Stimulated activated CD4-positive, alpha-beta T cell treated with anti-CD3 and anti-CD28 coated beads, TNF-alpha, amount 100 ng/mL, for 48 hours (primary cell): ENCODE measurements around the gene SVEP1.
"Not testable (repeated sequence)": the region's sequence is repeated elsewhere in the genome, so short reads cannot be mapped to it uniquely, and the experiment has no call there.

ENCODE experiments used
- DNase-seq, 3 donors: peaks; one replicate each; pipeline ENCODE4 v3.0.0-alpha.2; 2020; ENCODE audit warnings: low read depth in 3 of 3

Gene SVEP1

GRCh38 chr9:110579034-110579861 lies at the start of gene SVEP1:
TSS of gene SVEP1 (minus strand) at chr9:110579741. CDS start at chr9:110579543, 198 bp downstream.
- peak in 1 of 3 donors; percentile 2 for DNase-seq

- DNase-seq = peak in 2 of 3 donors; percentile 9 to 13
Observed at GRCh38 chr9:110626101-110626829, 46.7 kb upstream of the SVEP1 start.

DNA sequence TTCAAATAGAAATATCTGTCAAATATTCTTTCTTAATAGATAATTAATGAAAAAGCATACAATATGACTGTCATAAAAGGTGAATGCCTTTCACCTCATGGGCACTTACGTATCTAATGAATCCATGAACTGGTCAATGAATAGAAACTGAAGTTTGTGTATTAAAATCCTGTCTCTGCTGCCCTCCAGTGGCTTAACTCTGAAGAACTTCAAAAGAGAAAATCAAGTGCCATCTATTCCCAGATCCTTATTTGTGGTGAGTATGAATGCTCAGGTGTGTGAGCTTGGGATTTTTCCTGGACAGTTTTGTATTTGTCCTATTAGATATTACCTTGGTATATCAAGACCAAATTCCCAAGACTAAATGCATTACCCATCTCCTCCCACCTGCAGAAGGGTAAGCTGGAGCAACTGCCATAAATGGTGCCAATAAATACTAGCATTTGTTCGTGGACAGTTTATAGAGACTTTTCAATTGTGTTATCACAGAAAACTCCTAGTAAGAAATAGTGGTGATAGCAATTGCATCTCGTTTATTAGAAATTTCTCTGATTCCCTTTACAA lies 44.0 kb upstream of the SVEP1 start:
- DNase-seq = no peak

DNA sequence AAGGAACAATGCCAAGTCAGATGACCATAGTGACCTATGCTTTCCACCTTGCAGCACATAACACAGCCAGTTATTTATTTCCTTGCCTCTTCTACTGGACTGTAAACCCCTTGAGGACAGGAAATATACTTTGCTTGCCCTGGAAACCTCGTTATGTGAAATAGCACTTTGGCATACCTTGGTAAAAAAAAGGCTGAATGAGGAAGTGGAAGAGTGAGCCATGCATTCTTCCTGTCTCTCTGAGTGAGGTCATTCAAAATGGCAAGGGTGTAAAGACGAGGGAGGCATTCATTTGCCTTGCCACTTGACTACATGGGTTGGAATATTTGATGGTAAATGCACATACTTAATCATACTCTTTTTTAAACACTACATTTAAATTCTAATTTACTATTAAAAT lies 42.8 kb upstream of the SVEP1 start:
- DNase-seq = no peak

DNA sequence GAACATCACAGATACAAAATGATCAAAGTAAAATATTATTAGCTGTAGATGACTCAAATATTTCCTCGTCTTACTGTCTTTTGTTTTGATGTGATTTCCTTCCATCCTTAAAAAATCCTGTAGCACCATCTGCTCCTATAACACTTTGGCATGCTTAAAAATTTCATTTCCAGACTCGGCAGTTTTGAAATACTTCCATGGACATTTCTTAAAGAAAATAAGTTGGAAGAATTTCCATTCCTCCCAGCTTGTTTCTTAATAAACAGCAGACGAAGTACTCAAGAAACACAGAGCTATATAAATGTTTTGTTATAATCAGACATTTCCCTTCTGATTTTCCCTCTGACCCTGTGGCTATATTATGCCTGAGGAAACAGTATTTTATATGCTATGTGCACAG lies 41.2 kb upstream of the SVEP1 start:
- DNase-seq = no peak

DNA sequence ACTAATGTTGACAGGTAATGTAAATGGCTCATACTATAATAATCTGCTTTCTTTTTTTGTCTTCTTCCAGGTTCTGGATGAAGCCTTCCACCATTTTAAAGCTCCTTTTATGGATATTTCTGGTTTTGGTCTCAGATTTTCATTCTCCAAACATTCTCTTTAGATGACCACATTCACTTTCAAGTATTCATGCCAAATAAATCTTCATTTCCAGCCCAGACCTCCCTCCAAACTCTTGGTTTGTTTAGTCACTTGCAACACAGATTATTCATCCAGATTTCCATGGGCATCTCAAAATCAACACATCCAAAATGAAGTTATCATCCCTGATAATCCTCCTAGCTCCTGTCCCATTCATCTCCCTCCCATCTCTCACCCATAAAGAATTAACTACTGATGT lies 40.3 kb upstream of the SVEP1 start:
- DNase-seq = no peak

DNA sequence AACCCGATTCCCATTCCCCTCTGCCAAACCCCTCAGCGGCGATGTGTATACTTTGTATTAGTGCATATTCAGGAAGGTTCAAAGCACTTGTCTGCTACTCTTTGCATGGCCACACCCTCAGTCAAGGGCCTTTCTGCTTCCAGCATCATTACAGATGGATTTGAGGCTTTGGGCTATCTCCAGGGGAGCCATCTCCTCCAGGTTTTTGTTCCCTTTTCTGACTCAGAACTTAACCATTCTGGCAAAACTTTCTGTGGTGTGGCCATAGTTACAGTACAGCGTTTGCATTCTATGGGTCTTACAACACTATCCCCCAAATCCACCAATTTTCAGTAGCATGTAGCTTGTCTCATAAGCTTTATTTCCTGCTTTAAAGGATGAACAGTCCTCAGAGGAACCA lies 36.0 kb upstream of the SVEP1 start:
- DNase-seq = no peak

GRCh38 chr9:110614576-110614975 lies 35.0 kb upstream of the SVEP1 start:
- DNase-seq = not testable (repeated sequence)

GRCh38 chr9:110606179-110606790 lies 26.7 kb upstream of the SVEP1 start:
- no peak for DNase-seq

DNA sequence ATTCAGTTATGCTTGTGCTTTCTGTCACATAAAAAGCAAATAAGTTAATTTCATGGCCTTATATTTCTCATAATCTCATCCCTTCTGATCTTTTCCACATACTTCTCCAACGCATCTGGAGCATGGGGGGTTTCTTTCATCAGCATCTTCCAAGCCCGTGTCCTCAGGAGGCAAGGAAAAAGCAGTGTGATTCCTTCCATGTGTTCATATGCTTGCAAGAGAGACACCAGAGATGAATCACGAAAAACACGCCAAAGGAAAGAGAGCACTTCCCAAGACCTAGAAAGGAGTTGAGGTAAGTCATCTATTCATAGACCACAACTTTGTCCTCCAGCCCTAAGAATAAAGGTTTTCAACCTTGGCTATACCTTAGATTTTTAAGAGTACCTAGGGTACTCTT lies 26.0 kb upstream of the SVEP1 start:
- no peak for DNase-seq

DNA sequence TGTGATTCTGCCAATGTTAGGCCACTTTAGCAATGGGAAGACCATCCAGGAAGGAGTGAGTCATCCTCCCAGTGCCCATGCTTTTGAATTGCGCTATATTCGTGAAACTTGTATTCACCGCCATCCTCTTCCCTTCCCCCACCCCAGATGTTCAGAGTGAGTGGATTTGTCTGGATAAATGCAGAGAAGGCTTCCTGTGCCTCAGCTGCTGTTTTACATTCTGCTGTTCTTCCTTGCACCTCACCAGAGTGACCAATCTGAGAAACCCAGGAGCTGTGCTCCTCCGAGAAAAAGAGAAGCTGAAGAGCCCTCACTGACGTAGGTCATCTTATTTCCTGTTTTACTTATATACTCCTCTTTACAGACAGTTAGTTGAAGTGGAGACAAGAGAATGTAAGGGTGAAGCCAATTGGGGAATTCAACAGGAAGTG lies 24.6 kb upstream of the SVEP1 start:
- no peak for DNase-seq

- DNase-seq = no peak
Observed at GRCh38 chr9:110602281-110602680, 22.7 kb upstream of the SVEP1 start.

GRCh38 chr9:110601098-110601497 lies 21.6 kb upstream of the SVEP1 start:
- DNase-seq = no peak

GRCh38 chr9:110599468-110599867 lies 19.9 kb upstream of the SVEP1 start:
- no peak for DNase-seq

DNA sequence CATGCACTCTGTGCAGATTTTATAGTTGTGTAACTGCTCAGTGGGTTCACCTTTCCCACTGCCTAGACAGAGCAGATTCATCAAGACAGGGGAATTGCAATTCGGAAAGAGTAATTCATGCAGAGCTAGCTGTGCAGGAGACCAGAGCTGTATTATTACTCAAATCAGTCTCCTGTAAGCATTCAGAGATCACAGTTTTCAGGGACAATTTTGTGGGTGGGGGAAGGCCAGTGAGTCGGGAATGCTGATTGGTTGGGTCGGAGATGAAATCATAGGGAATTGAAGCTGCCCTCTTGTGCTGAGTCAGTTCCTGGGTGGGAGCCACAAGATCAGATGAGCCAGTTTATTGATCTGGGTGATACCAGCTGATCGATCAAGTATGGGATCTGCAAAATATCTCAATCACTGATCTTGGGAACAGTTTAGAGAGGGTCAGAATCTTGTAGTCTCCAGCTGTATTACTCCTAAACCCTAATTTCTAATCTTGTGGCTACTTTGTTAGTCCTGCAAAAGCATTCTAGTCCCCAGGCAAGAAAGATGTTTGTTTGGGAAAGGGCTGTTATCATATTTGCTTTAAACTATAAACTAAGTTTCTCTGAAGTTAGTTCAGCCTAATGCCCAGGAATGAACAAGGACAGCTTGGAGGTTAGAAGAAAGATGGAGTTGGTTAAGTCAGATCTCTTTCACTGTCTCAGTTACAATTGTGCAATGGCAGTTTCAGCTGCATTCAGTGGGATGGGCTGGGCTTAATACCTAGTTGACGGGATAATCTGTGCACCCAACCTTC lies 12.7 kb upstream of the SVEP1 start:
- no peak for DNase-seq

DNA sequence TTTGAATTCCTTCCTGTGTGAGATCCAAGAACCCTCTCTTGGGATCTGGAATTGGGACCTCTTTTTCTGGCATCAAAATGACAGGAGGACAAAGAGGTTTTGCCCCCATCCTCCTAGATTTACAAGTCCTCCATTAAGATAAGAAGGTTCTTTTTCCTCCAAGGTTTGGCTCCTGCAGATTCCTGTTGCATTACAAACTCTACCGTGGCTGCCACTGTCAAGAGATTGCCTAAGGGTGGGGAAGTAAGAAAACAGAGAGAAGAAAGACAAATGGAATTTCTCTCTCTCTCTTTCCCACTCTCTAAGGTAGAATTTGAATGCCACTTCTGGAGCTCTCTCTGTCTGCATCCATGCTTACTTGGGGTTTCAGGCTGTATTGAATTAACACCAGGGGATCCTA lies 12.0 kb upstream of the SVEP1 start:
- DNase-seq = no peak

DNA sequence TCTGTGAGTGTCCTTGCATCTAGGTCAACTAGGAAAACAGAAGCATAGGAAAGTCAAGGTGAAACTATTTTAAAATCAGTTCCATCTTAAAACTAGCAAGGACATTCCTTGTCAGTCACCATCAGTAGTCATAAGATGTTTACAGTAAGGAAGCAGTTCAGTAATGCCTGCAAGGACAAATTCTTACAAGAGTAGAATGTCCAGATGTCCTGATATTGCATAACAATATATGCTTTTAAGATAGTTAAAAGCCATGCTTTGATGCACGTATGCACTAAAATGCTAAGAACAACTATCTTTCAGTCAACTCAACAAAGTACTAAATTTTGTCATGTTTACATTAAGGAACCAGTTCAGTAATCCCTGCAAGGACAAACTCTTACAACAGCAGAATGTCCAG lies 11.3 kb upstream of the SVEP1 start:
- no peak for DNase-seq

DNA sequence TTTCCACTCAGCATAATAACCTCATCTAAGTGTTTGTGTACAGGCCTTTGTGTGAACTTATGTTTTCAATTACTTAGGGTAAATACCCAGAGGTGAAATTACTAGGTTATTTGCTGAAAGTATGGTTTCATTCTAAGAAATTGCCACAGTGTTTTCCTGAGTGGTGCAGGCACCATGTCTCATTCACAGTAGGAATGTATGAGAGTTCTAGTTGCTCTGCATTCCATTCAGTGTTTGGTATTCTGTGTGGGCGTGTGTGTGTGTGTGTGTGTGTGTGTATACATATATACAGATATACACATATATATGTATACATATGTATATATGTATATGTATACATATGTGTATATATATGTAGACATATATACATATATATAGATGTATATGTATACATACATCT lies 8.8 kb upstream of the SVEP1 start:
- DNase-seq = no peak

GRCh38 chr9:110583237-110583636 lies 3.7 kb upstream of the SVEP1 start:
- DNase-seq = no peak

DNA sequence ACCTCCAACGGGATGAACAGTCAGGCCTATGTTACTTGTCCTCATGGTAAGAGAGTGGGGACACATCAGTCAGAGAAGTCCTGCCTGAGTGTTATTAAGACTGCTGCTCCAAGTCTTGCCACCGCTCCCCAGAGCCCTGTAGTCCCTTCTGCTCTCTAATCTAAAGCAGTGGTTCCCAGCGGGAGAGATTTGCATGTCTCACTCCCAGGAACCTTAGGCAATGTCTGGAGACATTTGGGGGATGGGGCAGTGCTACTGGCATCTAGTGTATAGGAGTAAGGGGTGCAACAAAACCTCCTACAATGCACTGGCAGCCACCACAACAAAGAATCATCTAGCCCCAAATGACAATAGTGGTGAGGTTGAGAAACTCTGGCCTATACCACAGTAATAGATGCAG lies 2.6 kb upstream of the SVEP1 start:
- DNase-seq = no peak

GRCh38 chr9:110580850-110581249 lies 1.3 kb upstream of the SVEP1 start:
- no peak for DNase-seq

GRCh38 chr9:110579862-110580219 lies 300 bp upstream of the SVEP1 start:
- no peak for DNase-seq
